Panc1 (cell line): Measurements from ENCODE around the gene KIF21A.

Source experiments
- SIN3A ChIP-seq: IDR thresholded peaks from 2 replicates; pipeline ENCODE4 v1.6.1; 2012; ENCODE audit warnings: low read depth, mild to moderate bottlenecking, low read length, moderate library complexity, borderline replicate concordance; ENCODE audit not compliant: insufficient read depth
- TCF7L2 ChIP-seq: IDR thresholded peaks from 2 replicates; pipeline ENCODE4 v1.6.1; 2011; ENCODE audit warnings: mild to moderate bottlenecking, low read depth, low read length, inconsistent platforms
- TF ChIP-seq, protein P1 (sequence below), 2 experiments: IDR thresholded peaks; 2 replicates each; pipeline ENCODE4 v1.6.1; 2011 to 2012; ENCODE audit warnings: low read depth in 2 of 2, control low read depth in 1 of 2, low read length in 1 of 2, mild to moderate bottlenecking in 1 of 2, moderate library complexity in 1 of 2; ENCODE audit not compliant: insufficient read depth in 1 of 2
- TF ChIP-seq, protein P2 (sequence below): fragments of 450-650 bp; IDR thresholded peaks from 2 replicates; pipeline ENCODE4 v1.5.1; 2017; ENCODE audit warnings: mild to moderate bottlenecking

DNA sequence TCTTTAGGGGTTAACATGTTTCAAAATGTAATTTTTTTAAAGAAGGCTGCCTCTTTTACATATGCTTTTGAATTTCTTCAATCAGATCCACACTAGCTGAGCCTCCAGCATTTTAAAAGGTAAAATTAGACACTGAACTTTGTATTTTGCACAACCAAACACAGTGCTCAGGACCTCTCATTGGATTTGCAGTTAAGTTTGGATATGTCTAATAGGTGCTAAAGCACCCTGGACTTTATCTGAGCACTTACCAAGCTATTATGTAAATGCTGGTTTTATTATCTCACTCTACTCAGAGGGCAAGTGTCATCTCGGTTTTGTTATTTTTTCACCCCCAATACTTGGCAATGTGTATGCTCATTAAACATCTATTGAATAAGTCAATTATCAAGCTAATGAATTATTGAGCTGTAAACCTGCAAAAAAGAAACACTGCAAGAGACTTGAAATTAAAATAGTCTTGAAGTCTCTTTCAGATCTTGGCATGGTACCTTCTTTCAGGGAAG is 150.7 kb downstream of the KIF21A start:
- TF ChIP-seq TCF7L2: no peak
- TF ChIP-seq, protein P1, sequence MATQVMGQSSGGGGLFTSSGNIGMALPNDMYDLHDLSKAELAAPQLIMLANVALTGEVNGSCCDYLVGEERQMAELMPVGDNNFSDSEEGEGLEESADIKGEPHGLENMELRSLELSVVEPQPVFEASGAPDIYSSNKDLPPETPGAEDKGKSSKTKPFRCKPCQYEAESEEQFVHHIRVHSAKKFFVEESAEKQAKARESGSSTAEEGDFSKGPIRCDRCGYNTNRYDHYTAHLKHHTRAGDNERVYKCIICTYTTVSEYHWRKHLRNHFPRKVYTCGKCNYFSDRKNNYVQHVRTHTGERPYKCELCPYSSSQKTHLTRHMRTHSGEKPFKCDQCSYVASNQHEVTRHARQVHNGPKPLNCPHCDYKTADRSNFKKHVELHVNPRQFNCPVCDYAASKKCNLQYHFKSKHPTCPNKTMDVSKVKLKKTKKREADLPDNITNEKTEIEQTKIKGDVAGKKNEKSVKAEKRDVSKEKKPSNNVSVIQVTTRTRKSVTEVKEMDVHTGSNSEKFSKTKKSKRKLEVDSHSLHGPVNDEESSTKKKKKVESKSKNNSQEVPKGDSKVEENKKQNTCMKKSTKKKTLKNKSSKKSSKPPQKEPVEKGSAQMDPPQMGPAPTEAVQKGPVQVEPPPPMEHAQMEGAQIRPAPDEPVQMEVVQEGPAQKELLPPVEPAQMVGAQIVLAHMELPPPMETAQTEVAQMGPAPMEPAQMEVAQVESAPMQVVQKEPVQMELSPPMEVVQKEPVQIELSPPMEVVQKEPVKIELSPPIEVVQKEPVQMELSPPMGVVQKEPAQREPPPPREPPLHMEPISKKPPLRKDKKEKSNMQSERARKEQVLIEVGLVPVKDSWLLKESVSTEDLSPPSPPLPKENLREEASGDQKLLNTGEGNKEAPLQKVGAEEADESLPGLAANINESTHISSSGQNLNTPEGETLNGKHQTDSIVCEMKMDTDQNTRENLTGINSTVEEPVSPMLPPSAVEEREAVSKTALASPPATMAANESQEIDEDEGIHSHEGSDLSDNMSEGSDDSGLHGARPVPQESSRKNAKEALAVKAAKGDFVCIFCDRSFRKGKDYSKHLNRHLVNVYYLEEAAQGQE (IDR thresholded peaks at IDR 0.05; ENCODE audit: insufficient read depth in 1 of 2, low read depth in 2 of 2, low read length in 1 of 2): no peak
- TF ChIP-seq, protein P2, sequence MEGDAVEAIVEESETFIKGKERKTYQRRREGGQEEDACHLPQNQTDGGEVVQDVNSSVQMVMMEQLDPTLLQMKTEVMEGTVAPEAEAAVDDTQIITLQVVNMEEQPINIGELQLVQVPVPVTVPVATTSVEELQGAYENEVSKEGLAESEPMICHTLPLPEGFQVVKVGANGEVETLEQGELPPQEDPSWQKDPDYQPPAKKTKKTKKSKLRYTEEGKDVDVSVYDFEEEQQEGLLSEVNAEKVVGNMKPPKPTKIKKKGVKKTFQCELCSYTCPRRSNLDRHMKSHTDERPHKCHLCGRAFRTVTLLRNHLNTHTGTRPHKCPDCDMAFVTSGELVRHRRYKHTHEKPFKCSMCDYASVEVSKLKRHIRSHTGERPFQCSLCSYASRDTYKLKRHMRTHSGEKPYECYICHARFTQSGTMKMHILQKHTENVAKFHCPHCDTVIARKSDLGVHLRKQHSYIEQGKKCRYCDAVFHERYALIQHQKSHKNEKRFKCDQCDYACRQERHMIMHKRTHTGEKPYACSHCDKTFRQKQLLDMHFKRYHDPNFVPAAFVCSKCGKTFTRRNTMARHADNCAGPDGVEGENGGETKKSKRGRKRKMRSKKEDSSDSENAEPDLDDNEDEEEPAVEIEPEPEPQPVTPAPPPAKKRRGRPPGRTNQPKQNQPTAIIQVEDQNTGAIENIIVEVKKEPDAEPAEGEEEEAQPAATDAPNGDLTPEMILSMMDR: no peak
- TF ChIP-seq SIN3A: no peak
